ENCODE results near the gene EDC3. TPM values are rescaled to one million over a fixed set of nuclear protein-coding genes. Genes with fewer than 3 reads are reported as not detected.

Gene EDC3
- polyA plus RNA-seq, 1 of the 3 experiments (the other 2 are of a cell fraction), result 34.9 TPM

GRCh38 chr15:74735305-74735704, 39.5 kb upstream of the EDC3 start:
- H3K27me3 ChIP-seq (ENCODE audit: insufficient read depth), result peaks cover 58% of the 10 kb centered on the region
- H4K20me1 ChIP-seq (ENCODE audit: insufficient read depth), result no peaks in the 10 kb centered on the region
- no peak for DNase-seq

DNA sequence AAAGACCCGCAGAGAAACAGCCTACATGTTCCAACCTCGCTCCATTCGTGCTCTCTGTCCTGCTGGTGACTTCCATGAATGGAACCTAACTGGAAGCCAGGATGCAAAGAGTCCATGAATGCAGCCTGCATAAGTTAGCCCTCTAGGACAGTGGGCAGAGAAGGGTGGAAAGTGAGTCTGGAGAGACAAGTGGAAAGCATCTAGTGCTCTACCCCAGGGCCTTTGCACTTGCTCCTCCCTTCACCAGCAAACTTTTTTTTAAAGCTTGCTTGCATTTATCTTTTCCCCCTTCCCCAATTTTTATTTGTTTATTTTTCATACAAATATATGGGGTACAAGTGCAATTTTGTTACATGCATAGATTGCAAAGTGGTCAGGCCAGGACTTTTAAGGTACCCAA, 37.4 kb upstream of the EDC3 start:
- 51% methylated on average over 3 of the region's 3 CpGs for WGBS (ENCODE audit: low lambda C conversion rate)
- no peaks in the 10 kb centered on the region for H3K79me2 ChIP-seq (ENCODE audit: insufficient read depth)
- TF ChIP-seq RCOR1 (IDR thresholded peaks at IDR 0.05; ENCODE audit: low read length) (no peak), FOXJ3 (CRISPR knock-in tag; IDR thresholded peaks at IDR 0.05) (no peak), SIN3A (IDR thresholded peaks at IDR 0.05; ENCODE audit: borderline replicate concordance, low read depth, low read length) (no peak), FOSL2 (IDR thresholded peaks at IDR 0.05; ENCODE audit: borderline replicate concordance, low read depth) (no peak), ZBTB33 (IDR thresholded peaks at IDR 0.05; ENCODE audit: borderline replicate concordance, low read depth) (no peak), MEF2A (IDR thresholded peaks at IDR 0.05; ENCODE audit: borderline replicate concordance, low read depth) (no peak), MAX (IDR thresholded peaks at IDR 0.05; ENCODE audit: low read depth) (no peak)
- TF ChIP-seq, protein P1, sequence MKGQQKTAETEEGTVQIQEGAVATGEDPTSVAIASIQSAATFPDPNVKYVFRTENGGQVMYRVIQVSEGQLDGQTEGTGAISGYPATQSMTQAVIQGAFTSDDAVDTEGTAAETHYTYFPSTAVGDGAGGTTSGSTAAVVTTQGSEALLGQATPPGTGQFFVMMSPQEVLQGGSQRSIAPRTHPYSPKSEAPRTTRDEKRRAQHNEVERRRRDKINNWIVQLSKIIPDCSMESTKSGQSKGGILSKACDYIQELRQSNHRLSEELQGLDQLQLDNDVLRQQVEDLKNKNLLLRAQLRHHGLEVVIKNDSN (IDR thresholded peaks at IDR 0.05; ENCODE audit: borderline replicate concordance, low read depth), result no peak
- ChIA-PET CTCF (interaction anchor here (0.8 to 2.1 kb wide), 3 partner anchors 35 to 105 kb away, joined by 3 to 6 read pairs (median 6); no protein-coding TSS in a partner anchor), POLR2A (no interaction called here)
- H4K20me1 ChIP-seq (ENCODE audit: insufficient read depth), result no peaks in the 10 kb centered on the region
- no peaks in the 10 kb centered on the region for H3F3A ChIP-seq (replicated peaks; ENCODE audit: insufficient read depth)
- no peak overlapping the region for H3K4me3 ChIP-seq (ENCODE audit: low read depth in 2 of 2, low read length in 1 of 2)
- no peaks in the 10 kb centered on the region for H3K4me1 ChIP-seq (ENCODE audit: control insufficient read depth in 1 of 2, insufficient read depth in 2 of 2, low read depth in 1 of 2, low read length in 1 of 2)
- H2AFZ ChIP-seq (ENCODE audit: low read depth), result no peak overlapping the region
- H3K9me3 ChIP-seq, result no peaks in the 10 kb centered on the region
- no peaks in the 10 kb centered on the region for H3K36me3 ChIP-seq (replicated peaks in 1 of 2; ENCODE audit: control insufficient read depth in 1 of 2, insufficient read depth in 2 of 2, low read length in 1 of 2)
- H3K9ac ChIP-seq, result no peak overlapping the region
- H3K27ac ChIP-seq (ENCODE audit: low read depth in 2 of 2, low read length in 1 of 2), result no peak overlapping the region
- DNase-seq, result no peak
- no peaks in the 10 kb centered on the region for H3K9me2 ChIP-seq
- no peak overlapping the region for H3K4me2 ChIP-seq
- H3K27me3 ChIP-seq (ENCODE audit: insufficient read depth), result peaks cover 62% of the 10 kb centered on the region

More at GRCh38 chr15:74735305-74735704, 39.5 kb upstream of the EDC3 start:
- H3K4me3 ChIP-seq (ENCODE audit: low read depth in 2 of 2, low read length in 1 of 2), result no peak overlapping the region
- no peak for TF ChIP-seq RCOR1 (IDR thresholded peaks at IDR 0.05; ENCODE audit: low read length)
- no peaks in the 10 kb centered on the region for H3K9me3 ChIP-seq
- H3K9ac ChIP-seq, result no peak overlapping the region
- ChIA-PET CTCF (interaction anchor here (0.6 to 2.1 kb wide), 5 partner anchors 25 to 101 kb away, joined by 3 to 6 read pairs (median 4); no protein-coding TSS in a partner anchor), POLR2A (no interaction called here)
- H3K9me2 ChIP-seq, result no peaks in the 10 kb centered on the region
- H3K4me2 ChIP-seq, result no peak overlapping the region
- no peaks in the 10 kb centered on the region for H3K36me3 ChIP-seq (replicated peaks in 1 of 2; ENCODE audit: control insufficient read depth in 1 of 2, insufficient read depth in 2 of 2, low read length in 1 of 2)
- H3K4me1 ChIP-seq (ENCODE audit: control insufficient read depth in 1 of 2, insufficient read depth in 2 of 2, low read depth in 1 of 2, low read length in 1 of 2), result no peaks in the 10 kb centered on the region
- H3F3A ChIP-seq (replicated peaks; ENCODE audit: insufficient read depth), result no peaks in the 10 kb centered on the region
- H3K27ac ChIP-seq (ENCODE audit: low read depth in 2 of 2, low read length in 1 of 2), result no peak overlapping the region
- H2AFZ ChIP-seq (ENCODE audit: low read depth), result no peak overlapping the region
- WGBS (ENCODE audit: low lambda C conversion rate), result 21% methylated on average over 3 of the region's 3 CpGs
- no peaks in the 10 kb centered on the region for H3K79me2 ChIP-seq (ENCODE audit: insufficient read depth)
